GM12801 (cell line): ENCODE results near the gene CYB561A3.

Experiments used
- CTCF ChIP-seq: IDR thresholded peaks from one replicate; pipeline ENCODE4 v1.5.1; 2011; ENCODE audit warnings: control low read depth; ENCODE audit not compliant: insufficient read length; ENCODE audit errors: extremely low read depth

CYB561A3 gene

GRCh38 chr11:61328351-61328750 lies 33.3 kb downstream of the CYB561A3 start:
- no peak for TF ChIP-seq CTCF

DNA sequence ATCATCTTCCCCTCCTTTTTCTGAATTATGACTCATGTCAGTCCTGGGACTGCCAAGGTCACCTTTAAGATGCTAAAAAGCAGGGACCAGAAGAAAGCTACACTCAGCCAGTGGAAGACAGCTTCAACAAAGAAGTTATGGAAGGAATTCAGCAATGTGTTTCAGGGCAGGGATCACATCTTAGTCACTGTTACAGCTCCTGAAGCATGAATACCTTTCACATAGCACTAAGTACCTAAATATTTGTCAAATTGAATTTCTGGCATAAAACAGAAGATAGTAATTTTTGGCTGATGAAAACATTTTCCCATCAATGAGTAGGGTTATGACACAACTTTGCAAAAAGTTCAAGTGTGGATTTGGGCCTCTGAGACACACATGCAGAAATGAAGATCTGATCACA lies 34.0 kb downstream of the CYB561A3 start:
- TF ChIP-seq CTCF, result no peak

DNA sequence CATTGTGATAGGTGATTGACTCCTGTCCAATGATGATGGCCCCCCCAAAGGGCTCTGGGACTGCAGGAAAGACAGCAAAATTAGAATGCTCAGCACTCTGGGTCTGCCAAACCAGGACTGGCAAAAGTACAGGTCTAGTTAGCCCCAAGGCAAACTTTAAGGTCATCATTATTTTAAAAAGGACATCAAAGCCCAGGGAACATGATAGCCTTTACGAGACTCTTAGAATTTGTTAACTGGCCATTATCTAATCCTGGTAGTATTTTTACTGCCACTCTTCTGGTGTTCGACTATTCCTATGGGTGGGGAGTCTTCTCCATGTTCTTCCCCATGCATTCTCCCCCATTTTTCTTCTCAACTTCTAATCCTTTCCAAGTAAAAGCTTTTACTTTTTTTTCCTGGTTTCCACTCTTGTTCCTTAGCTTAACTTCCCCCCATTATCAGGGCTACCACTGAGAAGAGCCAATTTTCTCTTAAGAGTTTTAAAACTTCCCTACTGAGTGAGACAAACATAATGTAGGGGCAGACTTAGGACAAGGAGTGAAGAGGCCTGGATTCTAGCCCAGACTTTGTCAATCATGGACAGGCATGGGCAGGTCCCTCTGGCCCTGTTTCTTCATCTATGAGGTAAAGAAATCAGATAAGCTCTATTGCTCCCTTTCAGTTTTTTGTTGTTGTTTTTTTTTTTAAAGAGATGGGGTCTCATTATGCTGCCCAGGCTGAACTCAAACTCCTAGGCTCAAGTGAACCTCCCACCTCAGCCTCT lies 35.9 kb downstream of the CYB561A3 start:
- TF ChIP-seq CTCF, result no peak

- no peak for TF ChIP-seq CTCF
Measured at GRCh38 chr11:61315260-61315659, 46.4 kb downstream of the CYB561A3 start.

DNA sequence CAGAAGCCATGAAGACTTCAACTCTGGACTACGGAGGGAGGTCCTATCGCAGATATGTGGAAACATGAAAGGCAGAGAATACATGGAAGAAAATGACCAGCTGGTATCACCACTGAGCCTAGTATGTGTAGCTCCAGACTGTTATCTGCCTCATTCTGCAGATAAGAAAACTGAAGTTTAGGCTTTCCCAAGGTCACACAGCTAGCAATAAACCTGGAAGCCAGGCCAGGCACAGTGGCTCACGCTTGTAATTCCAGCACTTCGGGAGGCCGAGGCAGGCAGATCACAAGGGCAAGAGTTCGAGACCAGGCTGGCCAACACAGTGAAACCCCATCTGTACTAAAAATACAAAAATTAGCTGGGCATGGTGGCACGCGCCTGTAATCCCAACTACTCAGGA lies 50.9 kb downstream of the CYB561A3 start:
- no peak for TF ChIP-seq CTCF

DNA sequence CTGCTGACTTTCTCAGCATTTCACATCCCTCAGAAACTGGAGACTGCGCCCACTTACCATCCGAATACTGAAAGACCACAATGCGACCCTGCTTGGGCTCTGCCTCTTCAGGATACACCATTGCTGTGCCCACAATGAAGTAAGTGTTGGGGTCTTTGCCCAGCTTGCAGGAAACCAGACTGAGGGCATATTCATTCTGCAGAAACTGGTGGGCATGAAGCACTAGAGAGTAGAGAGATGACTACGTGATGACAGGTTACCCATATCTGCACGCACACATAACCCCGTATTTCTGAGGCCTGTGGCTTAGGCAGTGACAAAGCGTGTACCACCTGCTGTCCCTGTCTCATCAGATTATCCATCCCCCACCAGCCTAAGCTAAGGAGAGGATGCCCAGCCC lies 51.9 kb downstream of the CYB561A3 start:
- TF ChIP-seq CTCF, result no peak

DNA sequence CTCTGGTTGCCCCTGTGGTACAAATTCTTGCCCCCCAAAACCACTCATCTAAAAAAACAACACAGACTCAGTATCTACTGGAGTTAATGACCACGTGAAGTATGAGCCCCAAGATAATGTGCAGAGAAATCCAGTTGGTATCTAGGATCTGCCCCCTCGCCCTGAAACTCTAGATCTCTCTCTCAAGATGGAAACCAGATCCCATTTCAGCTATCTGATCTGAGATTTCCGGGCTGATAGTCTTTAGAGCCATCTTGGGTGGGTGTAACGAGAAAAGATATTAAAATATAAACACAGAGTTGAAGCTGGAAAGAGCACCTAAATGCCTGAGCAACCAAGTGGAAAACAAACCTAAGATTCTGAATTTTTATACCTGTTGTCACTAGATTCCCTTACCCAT lies 52.5 kb downstream of the CYB561A3 start:
- no peak for TF ChIP-seq CTCF

DNA sequence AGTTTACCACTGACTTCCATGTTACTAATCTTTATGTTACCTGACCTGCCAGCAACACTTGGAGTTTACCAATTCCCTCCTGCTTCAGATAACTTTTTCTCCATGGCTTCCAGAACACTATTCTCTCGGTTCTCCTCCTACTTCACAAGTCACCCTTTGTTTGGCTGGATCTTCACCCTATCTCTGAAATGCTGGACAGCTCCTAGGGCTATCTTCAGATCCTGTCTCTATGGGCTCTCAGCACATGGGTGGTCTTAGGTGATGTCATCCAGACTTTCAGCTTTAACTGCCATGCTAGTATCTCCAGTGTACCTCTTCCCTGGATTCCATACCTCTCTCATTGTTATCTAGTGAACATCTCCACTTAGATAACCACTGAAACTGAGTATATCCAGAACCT lies 54.3 kb downstream of the CYB561A3 start:
- TF ChIP-seq CTCF, result no peak
